Esophagus muscularis mucosa (tissue), 4 donors: Measurements from ENCODE around the gene SLFN5.

ENCODE experiments used
- EP300 ChIP-seq: sonication (generic); formaldehyde crosslinking; IDR thresholded peaks from one replicate; pipeline ENCODE4 v1.6.1; 2017; ENCODE audit warnings: antibody characterized with exemption
- POLR2A ChIP-seq: fragments of 450-650 bp; IDR thresholded peaks from one replicate; pipeline ENCODE4 v1.6.1; 2017; ENCODE audit warnings: antibody characterized with exemption, moderate library complexity, mild to moderate bottlenecking, low read depth
- POLR2AphosphoS5 ChIP-seq, 2 donors: sonication (generic); formaldehyde crosslinking; IDR thresholded peaks; one replicate each; pipeline ENCODE4 v1.6.1; 2017; ENCODE audit warnings: antibody characterized with exemption in 2 of 2
- TF ChIP-seq, protein P1 (sequence below), 3 experiments: fragments of 200-600 bp in 2 of 3; fragments of 450-650 bp in 1 of 3; sonication (generic) in 2 of 3; IDR thresholded peaks; one replicate each; pipeline ENCODE4 v1.5.1; 2017 to 2019; ENCODE audit warnings: antibody characterized with exemption in 3 of 3, mild to moderate bottlenecking in 2 of 3, moderate library complexity in 1 of 3

DNA sequence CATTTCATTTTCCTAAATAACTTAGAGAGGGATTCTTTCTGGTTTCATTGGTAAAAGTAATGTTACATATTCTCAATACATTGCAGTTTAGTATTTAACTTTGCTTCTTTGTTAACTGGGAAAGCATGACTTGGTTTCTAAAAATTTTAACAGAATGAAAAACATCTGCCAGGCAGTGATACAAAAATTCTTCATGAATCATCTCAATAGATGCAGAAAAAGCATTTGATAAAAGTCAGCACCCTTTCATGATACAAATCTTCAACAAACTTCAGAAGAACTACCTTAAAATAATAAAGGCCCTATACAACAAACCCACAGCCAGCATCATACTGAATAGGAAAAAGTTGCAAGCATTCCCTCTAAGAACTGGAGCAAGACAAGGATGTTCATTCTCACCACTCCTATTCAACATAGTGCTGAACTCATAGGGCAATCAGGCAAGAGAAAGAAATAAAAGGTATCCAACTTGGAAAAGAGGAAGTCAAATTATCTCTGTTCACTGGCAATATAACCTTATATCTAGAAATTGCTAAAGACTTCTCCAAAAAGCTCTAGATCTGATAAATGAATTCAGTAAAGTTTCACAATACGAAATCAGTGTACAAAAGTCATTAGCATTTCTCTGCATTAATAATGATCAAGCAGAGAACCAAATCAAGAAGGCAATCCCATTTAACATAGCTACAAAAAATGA, 50.4 kb downstream of the SLFN5 start:
- TF ChIP-seq POLR2A (no peak), POLR2AphosphoS5 (IDR thresholded peaks at IDR 0.05) (no peak), EP300 (no peak)
- TF ChIP-seq, protein P1, sequence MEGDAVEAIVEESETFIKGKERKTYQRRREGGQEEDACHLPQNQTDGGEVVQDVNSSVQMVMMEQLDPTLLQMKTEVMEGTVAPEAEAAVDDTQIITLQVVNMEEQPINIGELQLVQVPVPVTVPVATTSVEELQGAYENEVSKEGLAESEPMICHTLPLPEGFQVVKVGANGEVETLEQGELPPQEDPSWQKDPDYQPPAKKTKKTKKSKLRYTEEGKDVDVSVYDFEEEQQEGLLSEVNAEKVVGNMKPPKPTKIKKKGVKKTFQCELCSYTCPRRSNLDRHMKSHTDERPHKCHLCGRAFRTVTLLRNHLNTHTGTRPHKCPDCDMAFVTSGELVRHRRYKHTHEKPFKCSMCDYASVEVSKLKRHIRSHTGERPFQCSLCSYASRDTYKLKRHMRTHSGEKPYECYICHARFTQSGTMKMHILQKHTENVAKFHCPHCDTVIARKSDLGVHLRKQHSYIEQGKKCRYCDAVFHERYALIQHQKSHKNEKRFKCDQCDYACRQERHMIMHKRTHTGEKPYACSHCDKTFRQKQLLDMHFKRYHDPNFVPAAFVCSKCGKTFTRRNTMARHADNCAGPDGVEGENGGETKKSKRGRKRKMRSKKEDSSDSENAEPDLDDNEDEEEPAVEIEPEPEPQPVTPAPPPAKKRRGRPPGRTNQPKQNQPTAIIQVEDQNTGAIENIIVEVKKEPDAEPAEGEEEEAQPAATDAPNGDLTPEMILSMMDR (IDR thresholded peaks at IDR 0.05), result no peak
